WTC11 (cell line): ENCODE measurements around the gene YBX2. TPM values are rescaled to one million over a fixed set of nuclear protein-coding genes. Genes with fewer than 3 reads are reported as not detected.

Source experiments
- ATAC-seq: fragments of 200-7000 bp; cut with Tn5 transposase; 2 replicates; pipeline ENCODE4 v1.10.0; 2021; ENCODE audit warnings: mild to moderate bottlenecking, moderate library complexity
- CTCF ChIA-PET: fragments of 300-600 bp; sonication (Branson Sonifier 250); formaldehyde crosslinking; loops from one replicate; lab custom pipeline; 2021; ENCODE audit warnings: antibody characterized with exemption; lab: Charles Lee
- POLR2A ChIA-PET: fragments of 350-600 bp; sonication (Branson Sonifier 250); formaldehyde crosslinking; loops from one replicate; lab custom pipeline; 2021; ENCODE audit warnings: antibody characterized with exemption; lab: Charles Lee
- DNase-seq: peaks from one replicate; pipeline ENCODE4 v3.0.0; 2021; ENCODE audit warnings: low spot score
- H3K27ac Mint-ChIP-seq: 2 replicates; pipeline ENCODE4 v1.8.0; 2021; ENCODE audit warnings: mixed read lengths
- H3K27me3 Mint-ChIP-seq: 2 replicates; pipeline ENCODE4 v1.8.0; 2021; ENCODE audit warnings: low read depth, mild to moderate bottlenecking, moderate library complexity, mixed read lengths
- H3K36me3 Mint-ChIP-seq: 2 replicates; pipeline ENCODE4 v1.8.0; 2021; ENCODE audit warnings: mixed read lengths
- H3K4me1 Mint-ChIP-seq: 2 replicates; pipeline ENCODE4 v1.8.0; 2022; ENCODE audit warnings: mixed read lengths
- H3K4me3 Mint-ChIP-seq: 2 replicates; pipeline ENCODE4 v1.8.0; 2021; ENCODE audit warnings: mild to moderate bottlenecking, moderate library complexity, mixed read lengths
- H3K9me3 Mint-ChIP-seq: 2 replicates; pipeline ENCODE4 v1.8.0; 2021; ENCODE audit warnings: mixed read lengths
- MXD4 ChIP-seq: fragments of 250-450 bp; sonication (Bioruptor Pico); IDR thresholded peaks from 2 replicates; pipeline ENCODE4 v1.8.0; 2021; ENCODE audit warnings: mild to moderate bottlenecking, moderate library complexity, borderline replicate concordance
- NFE2L1 ChIP-seq: sonication (generic); formaldehyde crosslinking; IDR thresholded peaks from 2 replicates; pipeline ENCODE4 v1.8.1; 2023; ENCODE audit warnings: missing genetic modification reagents
- PRRX2 ChIP-seq: fragments of 250-450 bp; sonication (Bioruptor Pico); IDR thresholded peaks from 2 replicates; pipeline ENCODE4 v1.8.0; 2021; ENCODE audit warnings: mild to moderate bottlenecking
- SOX15 ChIP-seq: fragments of 250-450 bp; sonication (Bioruptor Pico); IDR thresholded peaks from 2 replicates; pipeline ENCODE4 v1.9.0; 2021; ENCODE audit warnings: mild to moderate bottlenecking
- TEAD1 ChIP-seq: sonication (generic); formaldehyde crosslinking; IDR thresholded peaks from 2 replicates; pipeline ENCODE4 v1.8.0; 2022; ENCODE audit warnings: mild to moderate bottlenecking, missing genetic modification reagents
- TEAD4 ChIP-seq: sonication (generic); formaldehyde crosslinking; IDR thresholded peaks from 2 replicates; pipeline ENCODE4 v1.8.0; 2022; ENCODE audit warnings: mild to moderate bottlenecking, missing genetic modification reagents
- total RNA-seq: library from RNA; stranded (reverse); gene quantifications from 3 replicates; pipeline ENCODE4 v1.2.3, GENCODE V29; 2021
- TF ChIP-seq, protein P1 (sequence below): sonication (generic); formaldehyde crosslinking; IDR thresholded peaks from 2 replicates; pipeline ENCODE4 v1.8.0; 2022; ENCODE audit warnings: missing genetic modification reagents
- TF ChIP-seq, protein P2 (sequence below): sonication (generic); formaldehyde crosslinking; IDR thresholded peaks from 2 replicates; pipeline ENCODE4 v1.8.0; 2023; ENCODE audit warnings: missing genetic modification reagents
- TF ChIP-seq, protein P3 (sequence below): sonication (generic); formaldehyde crosslinking; IDR thresholded peaks from 2 replicates; pipeline ENCODE4 v1.8.1; 2023; ENCODE audit warnings: mild to moderate bottlenecking, missing genetic modification reagents
- TF ChIP-seq, protein P4 (sequence below): fragments of 250-450 bp; sonication (Bioruptor Pico); IDR thresholded peaks from 2 replicates; pipeline ENCODE4 v2.1.2; 2022; ENCODE audit warnings: mild to moderate bottlenecking, moderate library complexity
- TF ChIP-seq, protein P5 (sequence below): fragments of 250-450 bp; sonication (Bioruptor Pico); IDR thresholded peaks from 2 replicates; pipeline ENCODE4 v1.9.0; 2021; ENCODE audit warnings: mild to moderate bottlenecking, borderline replicate concordance
- TF ChIP-seq, protein P6 (sequence below): fragments of 250-450 bp; sonication (Bioruptor Pico); conservative IDR thresholded peaks from 2 replicates; pipeline ENCODE4 v1.9.0; 2021; ENCODE audit warnings: mild to moderate bottlenecking
- TF ChIP-seq, protein P7 (sequence below): sonication (generic); formaldehyde crosslinking; IDR thresholded peaks from 2 replicates; pipeline ENCODE4 v1.8.1; 2023; ENCODE audit warnings: mild to moderate bottlenecking, missing genetic modification reagents, moderate library complexity

Gene YBX2
- total RNA-seq, 1 experiment from 2014 or later, result 26.8 TPM

DNA sequence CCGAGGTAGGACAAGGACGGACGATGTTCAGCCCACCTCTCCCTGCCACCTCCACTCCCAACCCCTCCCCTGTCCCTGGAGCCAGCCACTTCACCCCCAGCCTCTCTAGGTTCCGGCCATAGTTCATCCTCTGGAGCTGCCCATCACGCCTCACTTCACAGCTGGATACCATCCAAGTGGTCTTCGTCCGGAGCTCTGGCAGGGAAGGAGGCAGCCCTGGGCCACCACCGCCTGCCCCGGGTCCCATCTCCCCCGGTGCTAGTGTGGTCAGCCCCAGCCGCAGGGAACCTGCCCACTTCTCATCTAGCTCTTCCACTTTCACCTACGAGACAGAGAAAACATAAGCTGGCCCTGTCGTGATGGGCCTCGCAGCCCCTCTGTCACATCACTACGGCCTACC, 27.0 kb upstream of the YBX2 start:
- DNase-seq (no peak), ATAC-seq (no peak)
- Mint-ChIP-seq H3K9me3 (no peaks in the 10 kb centered on the region), H3K4me3 (no peak overlapping the region), H3K27me3 (no peaks in the 10 kb centered on the region), H3K36me3 (peaks cover 53% of the 10 kb centered on the region), H3K27ac (no peak overlapping the region), H3K4me1 (no peaks in the 10 kb centered on the region)
- ChIA-PET POLR2A (interaction anchor here (1.6 kb wide), 1 partner anchor 8 kb away, joined by 6 read pairs; the partner anchor contains the start of gene NEURL4), CTCF (no interaction called here)
- TF ChIP-seq, protein P1, sequence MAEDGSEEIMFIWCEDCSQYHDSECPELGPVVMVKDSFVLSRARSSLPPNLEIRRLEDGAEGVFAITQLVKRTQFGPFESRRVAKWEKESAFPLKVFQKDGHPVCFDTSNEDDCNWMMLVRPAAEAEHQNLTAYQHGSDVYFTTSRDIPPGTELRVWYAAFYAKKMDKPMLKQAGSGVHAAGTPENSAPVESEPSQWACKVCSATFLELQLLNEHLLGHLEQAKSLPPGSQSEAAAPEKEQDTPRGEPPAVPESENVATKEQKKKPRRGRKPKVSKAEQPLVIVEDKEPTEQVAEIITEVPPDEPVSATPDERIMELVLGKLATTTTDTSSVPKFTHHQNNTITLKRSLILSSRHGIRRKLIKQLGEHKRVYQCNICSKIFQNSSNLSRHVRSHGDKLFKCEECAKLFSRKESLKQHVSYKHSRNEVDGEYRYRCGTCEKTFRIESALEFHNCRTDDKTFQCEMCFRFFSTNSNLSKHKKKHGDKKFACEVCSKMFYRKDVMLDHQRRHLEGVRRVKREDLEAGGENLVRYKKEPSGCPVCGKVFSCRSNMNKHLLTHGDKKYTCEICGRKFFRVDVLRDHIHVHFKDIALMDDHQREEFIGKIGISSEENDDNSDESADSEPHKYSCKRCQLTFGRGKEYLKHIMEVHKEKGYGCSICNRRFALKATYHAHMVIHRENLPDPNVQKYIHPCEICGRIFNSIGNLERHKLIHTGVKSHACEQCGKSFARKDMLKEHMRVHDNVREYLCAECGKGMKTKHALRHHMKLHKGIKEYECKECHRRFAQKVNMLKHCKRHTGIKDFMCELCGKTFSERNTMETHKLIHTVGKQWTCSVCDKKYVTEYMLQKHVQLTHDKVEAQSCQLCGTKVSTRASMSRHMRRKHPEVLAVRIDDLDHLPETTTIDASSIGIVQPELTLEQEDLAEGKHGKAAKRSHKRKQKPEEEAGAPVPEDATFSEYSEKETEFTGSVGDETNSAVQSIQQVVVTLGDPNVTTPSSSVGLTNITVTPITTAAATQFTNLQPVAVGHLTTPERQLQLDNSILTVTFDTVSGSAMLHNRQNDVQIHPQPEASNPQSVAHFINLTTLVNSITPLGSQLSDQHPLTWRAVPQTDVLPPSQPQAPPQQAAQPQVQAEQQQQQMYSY (CRISPR knock-in tag), result no peak
- TF ChIP-seq TEAD4 (CRISPR knock-in tag) (no peak), PRRX2 (CRISPR knock-in tag) (no peak), NFE2L1 (CRISPR knock-in tag) (no peak), MXD4 (CRISPR knock-in tag) (no peak)
- TF ChIP-seq, protein P2, sequence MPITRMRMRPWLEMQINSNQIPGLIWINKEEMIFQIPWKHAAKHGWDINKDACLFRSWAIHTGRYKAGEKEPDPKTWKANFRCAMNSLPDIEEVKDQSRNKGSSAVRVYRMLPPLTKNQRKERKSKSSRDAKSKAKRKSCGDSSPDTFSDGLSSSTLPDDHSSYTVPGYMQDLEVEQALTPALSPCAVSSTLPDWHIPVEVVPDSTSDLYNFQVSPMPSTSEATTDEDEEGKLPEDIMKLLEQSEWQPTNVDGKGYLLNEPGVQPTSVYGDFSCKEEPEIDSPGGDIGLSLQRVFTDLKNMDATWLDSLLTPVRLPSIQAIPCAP (CRISPR knock-in tag), result no peak

DNA sequence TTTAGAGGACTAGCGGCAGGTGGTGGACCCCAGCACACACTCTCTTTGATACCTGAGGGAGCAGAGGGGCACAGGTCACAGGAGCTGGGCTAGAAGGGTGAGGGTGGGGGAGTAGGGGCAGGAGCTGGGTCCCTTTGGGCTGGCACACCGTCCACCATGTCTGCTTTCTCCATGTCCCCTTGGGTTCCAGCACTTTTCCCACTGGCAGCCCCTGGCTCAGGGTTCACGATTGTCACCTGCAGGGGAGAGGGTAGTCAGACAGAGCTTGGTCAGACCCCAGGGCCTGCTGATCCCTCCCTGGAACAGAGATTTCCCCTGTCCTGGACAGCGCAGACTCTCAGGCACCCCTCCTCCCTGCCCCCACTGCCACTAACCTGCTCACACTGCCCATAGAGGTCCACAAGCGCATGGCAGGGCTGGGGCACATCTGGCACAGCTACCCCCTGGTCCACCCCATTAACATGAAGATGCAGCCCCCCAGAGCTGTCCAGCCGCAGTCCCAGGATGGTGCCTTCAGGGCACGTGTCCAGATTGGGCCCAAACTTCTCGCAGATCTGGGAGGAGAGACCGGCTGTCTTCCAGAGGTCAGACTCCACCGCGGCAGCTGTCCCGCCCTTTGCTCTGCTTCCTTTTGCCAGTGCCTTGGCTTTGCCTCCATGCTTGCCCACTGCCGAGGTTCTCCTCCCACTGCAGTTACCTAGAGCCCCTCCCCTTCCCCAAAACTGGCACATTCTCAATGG, 23.9 kb upstream of the YBX2 start:
- Mint-ChIP-seq H3K27ac (no peak overlapping the region), H3K27me3 (no peaks in the 10 kb centered on the region), H3K4me3 (no peak overlapping the region), H3K36me3 (peaks cover 47% of the 10 kb centered on the region), H3K4me1 (peaks cover 12% of the 10 kb centered on the region), H3K9me3 (no peaks in the 10 kb centered on the region)
- POLR2A ChIA-PET, result no interaction called here
- no peak for DNase-seq
- CTCF ChIA-PET, result no interaction called here
- no peak for ATAC-seq
- TF ChIP-seq, protein P1 (CRISPR knock-in tag), result no peak
- TF ChIP-seq TEAD4 (CRISPR knock-in tag) (no peak), TEAD1 (CRISPR knock-in tag) (no peak), NFE2L1 (CRISPR knock-in tag) (no peak), SOX15 (CRISPR knock-in tag) (no peak)
- TF ChIP-seq, protein P3, sequence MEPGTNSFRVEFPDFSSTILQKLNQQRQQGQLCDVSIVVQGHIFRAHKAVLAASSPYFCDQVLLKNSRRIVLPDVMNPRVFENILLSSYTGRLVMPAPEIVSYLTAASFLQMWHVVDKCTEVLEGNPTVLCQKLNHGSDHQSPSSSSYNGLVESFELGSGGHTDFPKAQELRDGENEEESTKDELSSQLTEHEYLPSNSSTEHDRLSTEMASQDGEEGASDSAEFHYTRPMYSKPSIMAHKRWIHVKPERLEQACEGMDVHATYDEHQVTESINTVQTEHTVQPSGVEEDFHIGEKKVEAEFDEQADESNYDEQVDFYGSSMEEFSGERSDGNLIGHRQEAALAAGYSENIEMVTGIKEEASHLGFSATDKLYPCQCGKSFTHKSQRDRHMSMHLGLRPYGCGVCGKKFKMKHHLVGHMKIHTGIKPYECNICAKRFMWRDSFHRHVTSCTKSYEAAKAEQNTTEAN (CRISPR knock-in tag), result no peak
- TF ChIP-seq, protein P4, sequence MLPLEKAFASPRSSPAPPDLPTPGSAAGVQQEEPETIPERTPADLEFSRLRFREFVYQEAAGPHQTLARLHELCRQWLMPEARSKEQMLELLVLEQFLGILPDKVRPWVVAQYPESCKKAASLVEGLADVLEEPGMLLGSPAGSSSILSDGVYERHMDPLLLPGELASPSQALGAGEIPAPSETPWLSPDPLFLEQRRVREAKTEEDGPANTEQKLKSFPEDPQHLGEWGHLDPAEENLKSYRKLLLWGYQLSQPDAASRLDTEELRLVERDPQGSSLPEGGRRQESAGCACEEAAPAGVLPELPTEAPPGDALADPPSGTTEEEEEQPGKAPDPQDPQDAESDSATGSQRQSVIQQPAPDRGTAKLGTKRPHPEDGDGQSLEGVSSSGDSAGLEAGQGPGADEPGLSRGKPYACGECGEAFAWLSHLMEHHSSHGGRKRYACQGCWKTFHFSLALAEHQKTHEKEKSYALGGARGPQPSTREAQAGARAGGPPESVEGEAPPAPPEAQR (CRISPR knock-in tag), result no peak
- TF ChIP-seq, protein P5, sequence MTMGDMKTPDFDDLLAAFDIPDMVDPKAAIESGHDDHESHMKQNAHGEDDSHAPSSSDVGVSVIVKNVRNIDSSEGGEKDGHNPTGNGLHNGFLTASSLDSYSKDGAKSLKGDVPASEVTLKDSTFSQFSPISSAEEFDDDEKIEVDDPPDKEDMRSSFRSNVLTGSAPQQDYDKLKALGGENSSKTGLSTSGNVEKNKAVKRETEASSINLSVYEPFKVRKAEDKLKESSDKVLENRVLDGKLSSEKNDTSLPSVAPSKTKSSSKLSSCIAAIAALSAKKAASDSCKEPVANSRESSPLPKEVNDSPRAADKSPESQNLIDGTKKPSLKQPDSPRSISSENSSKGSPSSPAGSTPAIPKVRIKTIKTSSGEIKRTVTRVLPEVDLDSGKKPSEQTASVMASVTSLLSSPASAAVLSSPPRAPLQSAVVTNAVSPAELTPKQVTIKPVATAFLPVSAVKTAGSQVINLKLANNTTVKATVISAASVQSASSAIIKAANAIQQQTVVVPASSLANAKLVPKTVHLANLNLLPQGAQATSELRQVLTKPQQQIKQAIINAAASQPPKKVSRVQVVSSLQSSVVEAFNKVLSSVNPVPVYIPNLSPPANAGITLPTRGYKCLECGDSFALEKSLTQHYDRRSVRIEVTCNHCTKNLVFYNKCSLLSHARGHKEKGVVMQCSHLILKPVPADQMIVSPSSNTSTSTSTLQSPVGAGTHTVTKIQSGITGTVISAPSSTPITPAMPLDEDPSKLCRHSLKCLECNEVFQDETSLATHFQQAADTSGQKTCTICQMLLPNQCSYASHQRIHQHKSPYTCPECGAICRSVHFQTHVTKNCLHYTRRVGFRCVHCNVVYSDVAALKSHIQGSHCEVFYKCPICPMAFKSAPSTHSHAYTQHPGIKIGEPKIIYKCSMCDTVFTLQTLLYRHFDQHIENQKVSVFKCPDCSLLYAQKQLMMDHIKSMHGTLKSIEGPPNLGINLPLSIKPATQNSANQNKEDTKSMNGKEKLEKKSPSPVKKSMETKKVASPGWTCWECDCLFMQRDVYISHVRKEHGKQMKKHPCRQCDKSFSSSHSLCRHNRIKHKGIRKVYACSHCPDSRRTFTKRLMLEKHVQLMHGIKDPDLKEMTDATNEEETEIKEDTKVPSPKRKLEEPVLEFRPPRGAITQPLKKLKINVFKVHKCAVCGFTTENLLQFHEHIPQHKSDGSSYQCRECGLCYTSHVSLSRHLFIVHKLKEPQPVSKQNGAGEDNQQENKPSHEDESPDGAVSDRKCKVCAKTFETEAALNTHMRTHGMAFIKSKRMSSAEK (CRISPR knock-in tag), result no peak
- TF ChIP-seq, protein P6, sequence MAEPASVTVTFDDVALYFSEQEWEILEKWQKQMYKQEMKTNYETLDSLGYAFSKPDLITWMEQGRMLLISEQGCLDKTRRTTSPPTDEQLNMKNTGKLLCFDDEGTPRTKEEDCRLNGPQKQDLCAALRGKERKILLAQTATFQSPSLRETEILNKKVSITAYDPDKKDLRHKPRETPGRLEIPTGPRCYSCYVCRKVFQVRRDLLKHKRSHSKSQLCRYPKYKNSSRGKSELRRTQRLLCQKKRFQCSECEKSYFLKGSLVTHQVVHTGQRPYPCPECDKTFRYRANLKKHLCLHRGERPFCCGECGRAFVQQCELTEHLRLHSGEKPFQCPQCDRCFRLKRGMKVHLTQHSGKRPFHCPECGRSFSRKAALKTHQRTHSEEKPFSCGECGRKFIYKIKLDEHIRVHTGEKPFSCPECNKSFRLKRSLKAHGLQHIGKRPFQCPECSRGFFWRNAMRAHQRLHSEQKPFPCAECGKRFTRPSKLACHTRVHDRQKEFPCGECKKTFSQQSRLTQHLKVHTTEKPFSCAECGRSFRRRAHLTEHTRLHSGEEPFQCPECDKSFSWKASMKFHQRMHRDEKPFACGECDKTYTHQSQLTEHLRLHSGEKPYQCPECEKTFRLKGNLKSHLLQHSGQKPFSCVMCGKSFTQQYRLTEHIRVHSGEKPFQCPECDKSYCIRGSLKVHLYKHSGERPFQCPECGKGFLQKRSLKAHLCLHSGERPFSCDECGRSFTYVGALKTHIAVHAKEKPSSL (CRISPR knock-in tag), result no peak
- TF ChIP-seq, protein P7, sequence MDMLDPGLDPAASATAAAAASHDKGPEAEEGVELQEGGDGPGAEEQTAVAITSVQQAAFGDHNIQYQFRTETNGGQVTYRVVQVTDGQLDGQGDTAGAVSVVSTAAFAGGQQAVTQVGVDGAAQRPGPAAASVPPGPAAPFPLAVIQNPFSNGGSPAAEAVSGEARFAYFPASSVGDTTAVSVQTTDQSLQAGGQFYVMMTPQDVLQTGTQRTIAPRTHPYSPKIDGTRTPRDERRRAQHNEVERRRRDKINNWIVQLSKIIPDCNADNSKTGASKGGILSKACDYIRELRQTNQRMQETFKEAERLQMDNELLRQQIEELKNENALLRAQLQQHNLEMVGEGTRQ (CRISPR knock-in tag), result no peak
